ENCODE measurements around the gene TMEM135. TPM values are rescaled to one million over a fixed set of nuclear protein-coding genes. Genes with fewer than 3 reads are reported as not detected.

Gene TMEM135
- total RNA-seq, 2 donors from 2014 or later: 25.9 to 26.9 TPM

- ATAC-seq (ENCODE audit: insufficient number of reproducible peaks, low FRiP score, low read depth): no peak
- TF ChIP-seq, protein P1, sequence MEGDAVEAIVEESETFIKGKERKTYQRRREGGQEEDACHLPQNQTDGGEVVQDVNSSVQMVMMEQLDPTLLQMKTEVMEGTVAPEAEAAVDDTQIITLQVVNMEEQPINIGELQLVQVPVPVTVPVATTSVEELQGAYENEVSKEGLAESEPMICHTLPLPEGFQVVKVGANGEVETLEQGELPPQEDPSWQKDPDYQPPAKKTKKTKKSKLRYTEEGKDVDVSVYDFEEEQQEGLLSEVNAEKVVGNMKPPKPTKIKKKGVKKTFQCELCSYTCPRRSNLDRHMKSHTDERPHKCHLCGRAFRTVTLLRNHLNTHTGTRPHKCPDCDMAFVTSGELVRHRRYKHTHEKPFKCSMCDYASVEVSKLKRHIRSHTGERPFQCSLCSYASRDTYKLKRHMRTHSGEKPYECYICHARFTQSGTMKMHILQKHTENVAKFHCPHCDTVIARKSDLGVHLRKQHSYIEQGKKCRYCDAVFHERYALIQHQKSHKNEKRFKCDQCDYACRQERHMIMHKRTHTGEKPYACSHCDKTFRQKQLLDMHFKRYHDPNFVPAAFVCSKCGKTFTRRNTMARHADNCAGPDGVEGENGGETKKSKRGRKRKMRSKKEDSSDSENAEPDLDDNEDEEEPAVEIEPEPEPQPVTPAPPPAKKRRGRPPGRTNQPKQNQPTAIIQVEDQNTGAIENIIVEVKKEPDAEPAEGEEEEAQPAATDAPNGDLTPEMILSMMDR (IDR thresholded peaks at IDR 0.05): no peak
- DNase-seq (ENCODE audit: low spot score): no peak
- Histone ChIP-seq H3K4me3 (no peak overlapping the region), H3K36me3 (no peaks in the 10 kb centered on the region), H3K27me3 (replicated peaks; ENCODE audit: insufficient read depth) (no peaks in the 10 kb centered on the region), H3K27ac (no peak overlapping the region), H3K4me1 (ENCODE audit: control insufficient read depth in 1 of 2, low read depth in 2 of 2) (peaks cover 0 to under 1% of the 10 kb centered on the region in 2 donors), H3K9me3 (no peaks in the 10 kb centered on the region)
These were observed 4.2 kb upstream of the TMEM135 start for GRCh38 chr11:87033561-87033960.

DNA sequence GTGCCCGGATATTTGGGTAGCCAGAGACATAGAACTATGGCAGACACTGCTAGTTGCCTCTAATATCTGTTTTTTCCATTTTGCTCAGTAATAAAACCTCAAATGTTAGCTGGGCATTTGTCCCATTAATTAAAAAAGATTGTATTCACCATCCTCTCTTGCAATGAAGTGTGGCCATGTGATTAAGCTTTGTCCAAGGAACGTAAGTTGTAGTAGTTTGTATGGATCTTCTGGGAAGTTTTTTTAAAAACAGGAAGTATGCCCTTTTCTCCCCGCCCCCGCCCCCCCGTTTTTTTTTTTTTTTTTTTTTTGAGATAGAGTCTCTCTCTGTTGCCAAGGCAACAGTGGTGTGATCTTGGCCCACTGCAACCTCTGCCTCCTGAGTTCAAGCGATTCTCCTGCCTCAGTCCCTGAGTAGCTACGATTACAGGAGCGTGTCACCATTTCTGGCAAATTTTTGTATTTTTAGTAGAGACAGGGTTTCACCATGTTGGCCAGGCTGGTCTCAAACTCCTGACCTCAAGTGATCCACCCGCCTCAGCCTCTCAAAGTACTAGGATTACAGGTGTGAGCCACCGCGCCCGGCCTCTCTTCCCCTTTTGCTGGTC, 1.7 kb upstream of the TMEM135 start:
- ATAC-seq (ENCODE audit: insufficient number of reproducible peaks, low FRiP score, low read depth): no peak
- Histone ChIP-seq H3K4me1 (ENCODE audit: control insufficient read depth in 1 of 2, low read depth in 2 of 2) (peaks cover 11 to 23% of the 10 kb centered on the region in 2 donors), H3K27me3 (replicated peaks; ENCODE audit: insufficient read depth) (no peaks in the 10 kb centered on the region), H3K9me3 (no peaks in the 10 kb centered on the region), H3K27ac (peak overlapping the region in 1 of 2 donors; percentile 20), H3K36me3 (no peaks in the 10 kb centered on the region), H3K4me3 (no peak overlapping the region)
- DNase-seq (ENCODE audit: low spot score): no peak
- TF ChIP-seq, protein P1 (IDR thresholded peaks at IDR 0.05): no peak

GRCh38 chr11:87036756-87037449, 831 bp upstream of the TMEM135 start:
- ATAC-seq (ENCODE audit: insufficient number of reproducible peaks, low FRiP score, low read depth): no peak
- Histone ChIP-seq H3K36me3 (no peaks in the 10 kb centered on the region), H3K27me3 (replicated peaks; ENCODE audit: insufficient read depth) (no peaks in the 10 kb centered on the region), H3K9me3 (no peaks in the 10 kb centered on the region), H3K27ac (peak overlapping the region; percentile 81 to 85), H3K4me3 (peak overlapping the region; percentile 93), H3K4me1 (ENCODE audit: control insufficient read depth in 1 of 2, low read depth in 2 of 2) (peaks cover 11 to 30% of the 10 kb centered on the region in 2 donors)
- TF ChIP-seq, protein P1 (IDR thresholded peaks at IDR 0.05): no peak
- no peak for DNase-seq (ENCODE audit: low spot score)

DNA sequence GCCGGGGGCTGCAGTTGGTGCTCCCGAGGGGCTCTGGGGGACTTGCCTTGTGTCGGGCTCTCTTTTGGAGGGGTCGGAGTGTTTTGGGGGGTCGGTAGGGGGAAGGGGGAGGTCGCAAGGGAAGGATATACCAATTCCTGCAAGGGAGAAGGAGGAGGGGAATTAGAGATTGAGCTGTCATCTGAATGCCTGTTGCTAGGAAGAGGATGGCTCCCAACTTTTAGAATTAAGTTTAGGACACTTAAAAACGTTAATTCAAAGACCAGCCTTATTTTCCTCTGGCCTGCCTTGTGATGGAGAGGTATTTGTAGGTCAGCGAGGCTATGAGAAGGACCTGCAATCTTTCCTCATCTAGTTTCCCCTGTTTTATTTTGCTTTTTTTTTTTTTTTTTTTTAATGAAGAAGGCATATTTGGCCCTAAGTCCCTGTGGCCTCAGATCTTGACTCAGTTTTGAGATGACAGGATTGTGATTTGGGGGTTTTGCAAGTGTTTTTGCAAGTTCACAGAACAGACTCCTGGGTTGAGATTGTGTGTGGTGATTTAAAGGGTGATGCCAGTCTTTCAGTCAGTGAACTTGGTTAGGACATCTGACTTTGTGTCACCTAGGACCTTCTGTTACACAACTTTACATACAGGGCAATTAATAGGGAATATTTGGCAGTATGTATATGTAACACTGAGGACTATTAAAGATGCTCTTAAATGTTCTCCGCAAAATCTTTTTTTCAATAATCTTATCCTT, 672 bp downstream of the TMEM135 start:
- peak overlapping the region; percentile 93 for H3K4me3 ChIP-seq
- TF ChIP-seq, protein P1 (IDR thresholded peaks at IDR 0.05): no peak
- H3K27ac ChIP-seq: peak overlapping the region; percentile 81 to 85
- H3K27me3 ChIP-seq (replicated peaks; ENCODE audit: insufficient read depth): no peaks in the 10 kb centered on the region
- peaks cover 4% of the 10 kb centered on the region for H3K36me3 ChIP-seq
- H3K4me1 ChIP-seq (ENCODE audit: control insufficient read depth in 1 of 2, low read depth in 2 of 2): peaks cover 11 to 38% of the 10 kb centered on the region in 2 donors
- no peaks in the 10 kb centered on the region for H3K9me3 ChIP-seq
- ATAC-seq (ENCODE audit: insufficient number of reproducible peaks, low FRiP score, low read depth): peak; percentile 54
- no peak for DNase-seq (ENCODE audit: low spot score)

DNA sequence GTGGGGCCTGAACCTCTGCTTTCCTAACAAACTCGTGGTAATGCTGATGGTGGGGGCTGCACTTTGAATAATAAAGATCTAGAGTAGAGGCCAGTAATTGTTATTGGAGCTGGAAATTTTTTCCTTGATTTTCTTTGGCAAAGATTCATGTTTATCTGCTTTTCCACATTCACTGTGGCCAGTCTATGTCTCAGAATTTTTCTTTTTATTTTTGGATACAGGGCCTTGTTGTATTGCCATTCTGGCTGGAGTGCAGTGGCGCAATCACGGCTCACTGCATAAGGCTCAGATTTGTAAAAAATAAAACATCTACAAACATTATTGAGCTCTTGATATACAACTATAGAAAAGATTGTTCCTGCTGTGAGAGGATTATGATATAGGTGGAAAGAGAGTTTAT, 1.6 kb downstream of the TMEM135 start:
- Histone ChIP-seq H3K36me3 (peaks cover 7% of the 10 kb centered on the region), H3K27ac (peak overlapping the region in 1 of 2 donors; percentile 81), H3K27me3 (replicated peaks; ENCODE audit: insufficient read depth) (no peaks in the 10 kb centered on the region), H3K9me3 (no peaks in the 10 kb centered on the region), H3K4me1 (ENCODE audit: control insufficient read depth in 1 of 2, low read depth in 2 of 2) (peaks cover 11 to 38% of the 10 kb centered on the region in 2 donors), H3K4me3 (peak overlapping the region; percentile 93)
- TF ChIP-seq, protein P1 (IDR thresholded peaks at IDR 0.05): no peak
- ATAC-seq (ENCODE audit: insufficient number of reproducible peaks, low FRiP score, low read depth): no peak
- no peak for DNase-seq (ENCODE audit: low spot score)
